H9 (cell line): ENCODE data around the gene ACTL7B. TPM values are rescaled to one million over a fixed set of nuclear protein-coding genes. Genes with fewer than 3 reads are reported as not detected.

Source experiments
- DNase-seq: peaks from one replicate; pipeline ENCODE4 v3.0.0-alpha.2; 2017
- H2AFZ ChIP-seq: one replicate; pipeline ENCODE4 v1.6.1; 2013; ENCODE audit warnings: mild to moderate bottlenecking, low read length, control low read depth, moderate library complexity
- H2AK5ac ChIP-seq: 2 replicates; pipeline ENCODE4 v1.6.1; 2013; ENCODE audit warnings: low read length, control low read depth, mixed read lengths; ENCODE audit not compliant: insufficient read length
- H2BK120ac ChIP-seq: one replicate; pipeline ENCODE4 v1.6.1; 2013; ENCODE audit warnings: low read depth, mild to moderate bottlenecking, low read length, control low read depth, inconsistent platforms; ENCODE audit not compliant: poor library complexity, severe bottlenecking
- H2BK12ac ChIP-seq: 2 replicates; pipeline ENCODE4 v1.6.1; 2013; ENCODE audit warnings: low read length, control low read depth, mixed read lengths, low read depth; ENCODE audit not compliant: insufficient read length
- H2BK15ac ChIP-seq: 2 replicates; pipeline ENCODE4 v1.6.1; 2013; ENCODE audit warnings: low read depth, low read length, control low read depth
- H2BK20ac ChIP-seq: one replicate; pipeline ENCODE4 v1.6.1; 2013; ENCODE audit warnings: low read depth, mild to moderate bottlenecking, low read length, control low read depth, inconsistent platforms; ENCODE audit not compliant: poor library complexity, severe bottlenecking
- H2BK5ac ChIP-seq: 2 replicates; pipeline ENCODE4 v1.6.1; 2013; ENCODE audit warnings: low read length, control low read depth, mixed read lengths; ENCODE audit not compliant: insufficient read length
- H3K14ac ChIP-seq: 2 replicates; pipeline ENCODE4 v1.6.1; 2013; ENCODE audit warnings: low read length, control low read depth; ENCODE audit not compliant: insufficient read depth
- H3K18ac ChIP-seq: 2 replicates; pipeline ENCODE4 v1.6.1; 2013; ENCODE audit warnings: low read depth, mild to moderate bottlenecking, mixed read lengths, low read length, control low read depth; ENCODE audit not compliant: insufficient read length
- H3K23ac ChIP-seq: 2 replicates; pipeline ENCODE4 v1.6.1; 2013; ENCODE audit warnings: low read length, control low read depth, mixed read lengths, low read depth; ENCODE audit not compliant: insufficient read length
- H3K23me2 ChIP-seq: 2 replicates; pipeline ENCODE4 v1.6.1; 2013; ENCODE audit warnings: low read depth, mild to moderate bottlenecking, mixed read lengths, low read length, control low read depth; ENCODE audit not compliant: insufficient read length, poor library complexity, severe bottlenecking
- H3K27ac ChIP-seq: 2 replicates; pipeline ENCODE4 v1.5.1; 2013; ENCODE audit warnings: low read length, control low read depth, mixed read lengths, low read depth; ENCODE audit not compliant: insufficient read length
- H3K27me3 ChIP-seq: 2 replicates; pipeline ENCODE4 v1.6.1; 2013; ENCODE audit warnings: low read length, control low read depth, inconsistent platforms; ENCODE audit not compliant: insufficient read depth
- H3K4ac ChIP-seq: 2 replicates; pipeline ENCODE4 v1.6.1; 2013; ENCODE audit warnings: low read depth, mild to moderate bottlenecking, control low read depth, inconsistent platforms, low read length, moderate library complexity
- H3K4me1 ChIP-seq: 2 replicates; pipeline ENCODE4 v1.6.1; 2013; ENCODE audit warnings: low read length, control low read depth, inconsistent platforms; ENCODE audit not compliant: insufficient read depth
- H3K4me2 ChIP-seq: 2 replicates; pipeline ENCODE4 v1.6.1; 2013; ENCODE audit warnings: low read length, control low read depth, mixed read lengths; ENCODE audit not compliant: insufficient read length, insufficient read depth
- H3K56ac ChIP-seq: 2 replicates; pipeline ENCODE4 v1.6.1; 2013; ENCODE audit warnings: low read depth, mild to moderate bottlenecking, mixed read lengths, low read length, control low read depth; ENCODE audit not compliant: insufficient read length
- H3K79me1 ChIP-seq: 2 replicates; pipeline ENCODE4 v1.6.1; 2013; ENCODE audit warnings: low read depth, mild to moderate bottlenecking, moderate library complexity, low read length, control low read depth, inconsistent platforms; ENCODE audit not compliant: insufficient read depth, poor library complexity, severe bottlenecking
- H3K79me2 ChIP-seq: 2 replicates; pipeline ENCODE4 v1.6.1; 2013; ENCODE audit warnings: low read length, control low read depth, inconsistent platforms; ENCODE audit not compliant: insufficient read depth
- H3K9ac ChIP-seq: 2 replicates; pipeline ENCODE4 v1.6.1; 2013; ENCODE audit warnings: low read length, control low read depth, mixed read lengths; ENCODE audit not compliant: insufficient read length; ENCODE audit errors: extremely low read depth
- H3K9me3 ChIP-seq: one replicate; pipeline ENCODE4 v1.6.1; 2013; ENCODE audit warnings: low read depth, low read length, inconsistent platforms; ENCODE audit not compliant: control insufficient read depth
- H3T11ph ChIP-seq: one replicate; pipeline ENCODE4 v1.6.1; 2013; ENCODE audit warnings: mild to moderate bottlenecking, low read length, control low read depth, inconsistent platforms
- H4K20me1 ChIP-seq: one replicate; pipeline ENCODE4 v1.6.1; 2013; ENCODE audit not compliant: control insufficient read depth, insufficient read length, insufficient read depth
- H4K5ac ChIP-seq: 2 replicates; pipeline ENCODE4 v1.6.1; 2013; ENCODE audit warnings: low read depth, mild to moderate bottlenecking, mixed read lengths, low read length, control low read depth; ENCODE audit not compliant: insufficient read length
- H4K8ac ChIP-seq: replicated peaks from 2 replicates; pipeline ENCODE4 v1.6.1; 2013; ENCODE audit warnings: low read length, control low read depth, mixed read lengths, low read depth; ENCODE audit not compliant: insufficient read length
- H4K91ac ChIP-seq: 2 replicates; pipeline ENCODE4 v1.6.1; 2013; ENCODE audit warnings: low read depth, mild to moderate bottlenecking, moderate library complexity, mixed read lengths, low read length, control low read depth; ENCODE audit not compliant: insufficient read length
- H3K27ac Mint-ChIP-seq, 3 experiments: 2 replicates in 2 of 3; 3 replicates in 1 of 3; pipeline ENCODE4 v1.8.0; 2020 to 2021; ENCODE audit warnings: mixed read lengths in 3 of 3, mild to moderate bottlenecking in 1 of 3, moderate library complexity in 1 of 3
- H3K27me3 Mint-ChIP-seq: 2 replicates; pipeline ENCODE4 v1.8.0; 2021; ENCODE audit warnings: low read depth, mild to moderate bottlenecking, moderate library complexity, mixed read lengths
- H3K36me3 Mint-ChIP-seq, 3 experiments: 2 replicates in 2 of 3; 3 replicates in 1 of 3; pipeline ENCODE4 v1.8.0; 2020 to 2021; ENCODE audit warnings: low read depth in 3 of 3, mixed read lengths in 3 of 3; ENCODE audit not compliant: insufficient read depth in 1 of 3
- H3K4me1 Mint-ChIP-seq, 2 experiments: 2 replicates each; pipeline ENCODE4 v1.8.0; 2020; ENCODE audit warnings: mixed read lengths in 2 of 2
- H3K4me3 Mint-ChIP-seq, 2 experiments: 2 replicates in 1 of 2; 3 replicates in 1 of 2; pipeline ENCODE4 v1.8.0; 2020 to 2021; ENCODE audit warnings: mild to moderate bottlenecking in 2 of 2, mixed read lengths in 2 of 2, moderate library complexity in 1 of 2
- H3K9me3 Mint-ChIP-seq, 2 experiments: 2 replicates in 1 of 2; 3 replicates in 1 of 2; pipeline ENCODE4 v1.8.0; 2020; ENCODE audit warnings: mild to moderate bottlenecking in 2 of 2, mixed read lengths in 2 of 2, moderate library complexity in 1 of 2
- CTCF ChIP-seq: fragments of 200-600 bp; sonication (generic); conservative IDR thresholded peaks from 3 replicates; pipeline ENCODE4 v1.8.0; 2021; ENCODE audit warnings: antibody characterized with exemption, mild to moderate bottlenecking
- total RNA-seq: library from RNA; stranded (reverse); gene quantifications from 2 replicates; pipeline ENCODE4 v1.2.1, GENCODE V29; 2021

Gene ACTL7B
- total RNA-seq, 1 experiment from 2014 or later = 0.09 TPM

- H2BK120ac ChIP-seq = no peak overlapping the region
- no peaks in the 10 kb centered on the region for H3K9me3 Mint-ChIP-seq
- H3K14ac ChIP-seq = no peak overlapping the region
- H3K4me1 ChIP-seq = no peaks in the 10 kb centered on the region
- no peak overlapping the region for H3K4me3 Mint-ChIP-seq
- TF ChIP-seq CTCF = no peak
- H2BK15ac ChIP-seq = no peak overlapping the region
- no peaks in the 10 kb centered on the region for H3K23me2 ChIP-seq
- no peak overlapping the region for H3K27ac Mint-ChIP-seq
- no peaks in the 10 kb centered on the region for H3K27me3 ChIP-seq
- no peak overlapping the region for H4K8ac ChIP-seq
- no peaks in the 10 kb centered on the region for H3K4me1 Mint-ChIP-seq
- H3K18ac ChIP-seq = no peak overlapping the region
- H3K79me2 ChIP-seq = no peaks in the 10 kb centered on the region
- H3K36me3 Mint-ChIP-seq = peaks cover 6 to 42% (median 17%) of the 10 kb centered on the region in 3 experiments; a peak in 6 of 7 replicates
- H3K4me2 ChIP-seq = no peak overlapping the region
- no peak for DNase-seq
- H3T11ph ChIP-seq = no peak overlapping the region
- H4K5ac ChIP-seq = no peak overlapping the region
- no peak overlapping the region for H2BK5ac ChIP-seq
- H3K9ac ChIP-seq = no peak overlapping the region
- H3K4ac ChIP-seq = no peak overlapping the region
- H3K56ac ChIP-seq = no peak overlapping the region
- H4K91ac ChIP-seq = no peak overlapping the region
- H2AFZ ChIP-seq = no peak overlapping the region
- H3K27me3 Mint-ChIP-seq = no peaks in the 10 kb centered on the region; the same call in 1 of the 2 replicates
- H3K27ac ChIP-seq = no peak overlapping the region
- no peak overlapping the region for H2BK12ac ChIP-seq
- no peaks in the 10 kb centered on the region for H3K9me3 ChIP-seq
- H3K79me1 ChIP-seq = no peaks in the 10 kb centered on the region
- no peaks in the 10 kb centered on the region for H4K20me1 ChIP-seq
- H3K23ac ChIP-seq = no peak overlapping the region
- no peak overlapping the region for H2BK20ac ChIP-seq
- no peak overlapping the region for H2AK5ac ChIP-seq
These were observed 11.3 kb upstream of the ACTL7B start for GRCh38 chr9:108867116-108867515.
